ENCODE results near the gene EPAS1.
A peak's percentile ranks its signal among the peaks of the same experiment; 100 is the strongest.

The EPAS1 gene

GRCh38 chr2:46286715-46287114, 10.5 kb upstream of the EPAS1 start:
- no peak overlapping the region for H3K4me3 Mint-ChIP-seq
- no peaks in the 10 kb centered on the region for H3K9me3 Mint-ChIP-seq
- H3K36me3 Mint-ChIP-seq: no peaks in the 10 kb centered on the region
- no peak for ATAC-seq
- no peak for DNase-seq (ENCODE audit: low spot score in 2 of 2)
- no peak overlapping the region for H3K27ac Mint-ChIP-seq
- no peaks in the 10 kb centered on the region for H3K4me1 Mint-ChIP-seq

- Mint-ChIP-seq H3K4me3 (no peak overlapping the region), H3K9me3 (no peaks in the 10 kb centered on the region), H3K27ac (no peak overlapping the region), H3K36me3 (no peaks in the 10 kb centered on the region), H3K4me1 (peaks cover 11% of the 10 kb centered on the region)
- ATAC-seq (no peak), DNase-seq (ENCODE audit: low spot score in 2 of 2) (no peak)
These were observed 7.1 kb upstream of the EPAS1 start for GRCh38 chr2:46290078-46290477.

- no peak overlapping the region for H3K4me3 Mint-ChIP-seq
- H3K27ac Mint-ChIP-seq: no peak overlapping the region
- DNase-seq (ENCODE audit: low spot score in 2 of 2): no peak
- H3K36me3 Mint-ChIP-seq: peaks cover 13% of the 10 kb centered on the region
- no peaks in the 10 kb centered on the region for H3K9me3 Mint-ChIP-seq
- peaks cover 29% of the 10 kb centered on the region for H3K4me1 Mint-ChIP-seq
- ATAC-seq: no peak
These were observed 3.7 kb upstream of the EPAS1 start for GRCh38 chr2:46293466-46293865.

- DNase-seq (ENCODE audit: low spot score in 2 of 2): no peak
- no peaks in the 10 kb centered on the region for H3K9me3 Mint-ChIP-seq
- H3K4me3 Mint-ChIP-seq: no peak overlapping the region
- H3K36me3 Mint-ChIP-seq: peaks cover 21% of the 10 kb centered on the region
- H3K4me1 Mint-ChIP-seq: peaks cover 35% of the 10 kb centered on the region
- ATAC-seq: no peak
- no peak overlapping the region for H3K27ac Mint-ChIP-seq
These were observed 2.9 kb upstream of the EPAS1 start for GRCh38 chr2:46294176-46294836.

- H3K4me1 Mint-ChIP-seq: peaks cover 43% of the 10 kb centered on the region
- no peak for DNase-seq (ENCODE audit: low spot score in 2 of 2)
- H3K27ac Mint-ChIP-seq: no peak overlapping the region
- peaks cover 42% of the 10 kb centered on the region for H3K36me3 Mint-ChIP-seq
- no peaks in the 10 kb centered on the region for H3K9me3 Mint-ChIP-seq
- ATAC-seq: peak; percentile 1
- H3K4me3 Mint-ChIP-seq: peak overlapping the region; percentile 93
These were observed 879 bp upstream of the EPAS1 start for GRCh38 chr2:46296216-46296839.

- peak; percentile 44 to 87 for DNase-seq (ENCODE audit: low spot score in 2 of 2)
- peak overlapping the region; percentile 93 for H3K4me3 Mint-ChIP-seq
- no peaks in the 10 kb centered on the region for H3K9me3 Mint-ChIP-seq
- ATAC-seq: peak; percentile 51
- H3K27ac Mint-ChIP-seq: peak overlapping the region; percentile 88
- peaks cover 43% of the 10 kb centered on the region for H3K4me1 Mint-ChIP-seq
- peaks cover 55% of the 10 kb centered on the region for H3K36me3 Mint-ChIP-seq
These were observed 502 bp downstream of the EPAS1 start for GRCh38 chr2:46297546-46298271.

- peak overlapping the region; percentile 88 for H3K27ac Mint-ChIP-seq
- ATAC-seq (no peak), DNase-seq (ENCODE audit: low spot score in 2 of 2) (peak; percentile 23 to 71)
- H3K4me1 Mint-ChIP-seq: peaks cover 45% of the 10 kb centered on the region
- H3K9me3 Mint-ChIP-seq: no peaks in the 10 kb centered on the region
- H3K36me3 Mint-ChIP-seq: peaks cover 57% of the 10 kb centered on the region
- H3K4me3 Mint-ChIP-seq: peak overlapping the region; percentile 93
These were observed 990 bp downstream of the EPAS1 start for GRCh38 chr2:46298272-46298521.

- Mint-ChIP-seq H3K36me3 (peaks cover 57% of the 10 kb centered on the region), H3K4me3 (peak overlapping the region; percentile 93), H3K4me1 (peaks cover 48% of the 10 kb centered on the region), H3K9me3 (no peaks in the 10 kb centered on the region), H3K27ac (peak overlapping the region; percentile 88)
- ATAC-seq: peak; percentile 2
- DNase-seq (ENCODE audit: low spot score in 2 of 2): peak in 1 of 2 donors; percentile 68
These were observed 1.5 kb downstream of the EPAS1 start for GRCh38 chr2:46298522-46299353.

- Mint-ChIP-seq H3K9me3 (no peaks in the 10 kb centered on the region), H3K4me1 (peaks cover 48% of the 10 kb centered on the region), H3K36me3 (peaks cover 62% of the 10 kb centered on the region), H3K4me3 (peak overlapping the region; percentile 93), H3K27ac (peak overlapping the region; percentile 59)
- no peak for ATAC-seq
- no peak for DNase-seq (ENCODE audit: low spot score in 2 of 2)
These were observed 2.4 kb downstream of the EPAS1 start for GRCh38 chr2:46299365-46300263.

GRCh38 chr2:46300406-46300832, 3.2 kb downstream of the EPAS1 start:
- no peaks in the 10 kb centered on the region for H3K9me3 Mint-ChIP-seq
- peak overlapping the region; percentile 93 for H3K4me3 Mint-ChIP-seq
- ATAC-seq: no peak
- DNase-seq (ENCODE audit: low spot score in 2 of 2): no peak
- no peak overlapping the region for H3K27ac Mint-ChIP-seq
- peaks cover 70% of the 10 kb centered on the region for H3K36me3 Mint-ChIP-seq
- peaks cover 56% of the 10 kb centered on the region for H3K4me1 Mint-ChIP-seq

GRCh38 chr2:46302005-46302695, 4.9 kb downstream of the EPAS1 start:
- peaks cover 80% of the 10 kb centered on the region for H3K36me3 Mint-ChIP-seq
- no peak overlapping the region for H3K27ac Mint-ChIP-seq
- peaks cover 55% of the 10 kb centered on the region for H3K4me1 Mint-ChIP-seq
- no peaks in the 10 kb centered on the region for H3K9me3 Mint-ChIP-seq
- DNase-seq (ENCODE audit: low spot score in 2 of 2): no peak
- ATAC-seq: no peak
- no peak overlapping the region for H3K4me3 Mint-ChIP-seq

- Mint-ChIP-seq H3K9me3 (no peaks in the 10 kb centered on the region), H3K4me3 (no peak overlapping the region), H3K27ac (no peak overlapping the region), H3K4me1 (peaks cover 52% of the 10 kb centered on the region), H3K36me3 (peaks cover 80% of the 10 kb centered on the region)
- ATAC-seq (no peak), DNase-seq (ENCODE audit: low spot score in 2 of 2) (no peak)
These were observed 6.0 kb downstream of the EPAS1 start for GRCh38 chr2:46303233-46303632.

GRCh38 chr2:46303822-46304221, 6.6 kb downstream of the EPAS1 start:
- H3K4me1 Mint-ChIP-seq: peaks cover 49% of the 10 kb centered on the region
- no peaks in the 10 kb centered on the region for H3K9me3 Mint-ChIP-seq
- no peak overlapping the region for H3K4me3 Mint-ChIP-seq
- H3K27ac Mint-ChIP-seq: no peak overlapping the region
- ATAC-seq (no peak), DNase-seq (ENCODE audit: low spot score in 2 of 2) (no peak)
- peaks cover 75% of the 10 kb centered on the region for H3K36me3 Mint-ChIP-seq

GRCh38 chr2:46304635-46305034, 7.4 kb downstream of the EPAS1 start:
- Mint-ChIP-seq H3K9me3 (no peaks in the 10 kb centered on the region), H3K27ac (no peak overlapping the region), H3K4me3 (no peak overlapping the region), H3K36me3 (peaks cover 67% of the 10 kb centered on the region), H3K4me1 (peaks cover 40% of the 10 kb centered on the region)
- DNase-seq (ENCODE audit: low spot score in 2 of 2) (no peak), ATAC-seq (no peak)
